Measurements from ENCODE around the gene NTNG1.

- TF ChIP-seq CHD2 (IDR thresholded peaks at IDR 0.05; ENCODE audit: low read length) (no peak), BACH1 (IDR thresholded peaks at IDR 0.05; ENCODE audit: low read length) (no peak), CTCF (IDR thresholded peaks at IDR 0.05; ENCODE audit: control extremely low read depth in 1 of 3, insufficient read depth in 1 of 3, low read depth in 1 of 3, low read length in 3 of 3) (no peak), EP300 (IDR thresholded peaks at IDR 0.05; ENCODE audit: borderline replicate concordance in 1 of 2, low read depth in 2 of 2, low read length in 2 of 2) (no peak)
These were observed 126.7 kb downstream of the NTNG1 start for GRCh38 chr1:107267489-107267888.
